Neural cell (in vitro differentiated cells): ENCODE data around the gene LMO1.

Source experiments
- CTCF ChIP-seq: fragments of 450-650 bp; IDR thresholded peaks from 2 replicates; pipeline ENCODE4 v1.5.1; 2014; ENCODE audit warnings: antibody characterized with exemption, mild to moderate bottlenecking, moderate library complexity; ENCODE audit not compliant: poor library complexity, severe bottlenecking
- EZH2 ChIP-seq: fragments of 200-600, 300-800 bp; shearing (Covaris generic), sonication (generic); IDR thresholded peaks from 2 replicates; pipeline ENCODE4 v1.6.1; 2014; ENCODE audit warnings: antibody characterized with exemption, low read length, borderline replicate concordance, mild to moderate bottlenecking; ENCODE audit not compliant: insufficient read depth, poor library complexity, severe bottlenecking
- SMC3 ChIP-seq: fragments of 450-650 bp; conservative IDR thresholded peaks from 2 replicates; pipeline ENCODE4 v1.6.1; 2014; ENCODE audit warnings: antibody characterized with exemption, mild to moderate bottlenecking, moderate library complexity; ENCODE audit not compliant: poor library complexity

DNA sequence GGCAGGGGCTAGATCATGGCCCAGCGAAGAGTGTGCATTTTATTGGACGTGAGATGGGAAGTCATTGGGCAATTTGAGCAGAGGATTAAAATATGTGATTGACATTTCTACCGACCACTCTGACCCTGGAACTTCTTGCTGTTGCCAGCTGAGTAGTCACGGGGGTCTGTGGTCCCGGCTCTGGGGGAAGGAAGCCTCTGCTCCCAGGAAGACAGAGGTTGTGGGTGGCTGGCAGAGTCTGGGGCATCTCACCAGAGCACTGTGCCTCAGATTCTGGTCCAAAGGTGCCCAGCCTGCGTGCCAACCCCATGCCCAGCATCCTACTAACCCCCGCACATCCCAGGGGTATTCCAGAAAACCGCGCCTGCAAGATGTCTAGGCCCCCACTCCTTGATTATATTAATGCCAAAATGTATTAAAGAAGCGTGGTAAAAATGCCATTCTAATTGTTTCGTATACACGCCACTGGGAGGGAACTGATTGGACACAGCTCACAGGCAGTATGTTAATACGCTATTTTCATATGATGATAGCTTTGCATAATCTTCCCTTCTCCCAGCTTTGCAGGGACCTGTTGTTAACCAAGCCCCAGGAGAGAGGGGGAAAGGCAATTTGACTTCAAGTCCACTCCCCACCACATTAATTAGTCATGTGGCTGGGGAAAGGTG, 25.3 kb upstream of the LMO1 start:
- TF ChIP-seq CTCF = no peak
- TF ChIP-seq EZH2 = no peak
- TF ChIP-seq SMC3 = no peak
